Measurements from ENCODE around the gene ZNF532. TPM values are rescaled to one million over a fixed set of nuclear protein-coding genes. Genes with fewer than 3 reads are reported as not detected.

The ZNF532 gene
- total RNA-seq, 1 experiment from 2014 or later, result 258 TPM

DNA sequence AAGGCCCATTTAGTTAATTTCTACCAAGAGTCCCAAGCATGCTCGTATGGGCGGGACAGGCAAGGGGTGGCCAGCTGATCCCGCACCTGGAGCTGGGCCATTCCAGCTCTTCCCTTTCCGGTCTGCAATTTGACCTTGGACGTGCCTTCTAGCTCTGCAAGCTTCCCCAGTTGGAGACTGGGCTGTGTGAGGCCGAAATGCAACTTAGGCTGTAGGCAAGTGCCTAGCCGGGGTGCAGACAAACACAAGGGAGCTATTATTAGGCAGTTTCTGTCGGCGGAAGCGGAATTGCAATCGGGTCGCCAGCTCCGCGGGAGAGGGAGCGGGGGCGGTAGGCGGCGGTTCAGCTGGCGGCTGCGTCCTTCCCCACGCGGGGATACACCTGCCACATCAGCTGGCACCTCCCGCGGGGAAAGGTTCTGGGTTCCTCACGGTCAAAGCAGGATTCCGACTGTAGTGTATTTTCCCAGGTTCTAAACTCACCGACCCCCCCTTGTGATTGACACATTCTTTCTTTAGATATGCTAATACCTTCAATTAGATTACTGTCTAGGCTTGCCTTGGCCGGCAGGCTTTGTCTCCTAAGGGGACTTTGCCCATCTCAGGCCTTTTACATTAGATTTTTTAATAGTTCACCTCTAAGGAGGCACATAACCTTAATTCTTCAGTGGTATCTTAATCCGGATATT, 17.1 kb upstream of the ZNF532 start:
- Histone ChIP-seq H3K4me2 (ENCODE audit: insufficient read depth, insufficient read length, low read length) (peak overlapping the region; percentile 37), H3K9me3 (ENCODE audit: control insufficient read depth, low read depth, low read length) (no peaks in the 10 kb centered on the region), H2BK15ac (ENCODE audit: low read depth, low read length) (no peak overlapping the region), H3K9ac (ENCODE audit: extremely low read depth, insufficient read length, low read length) (peak overlapping the region; percentile 52), H2BK20ac (ENCODE audit: low read depth, low read length, poor library complexity, severe bottlenecking) (no peak overlapping the region), H3T11ph (ENCODE audit: low read length) (no peak overlapping the region), H2BK12ac (ENCODE audit: insufficient read length, low read depth, low read length) (no peak overlapping the region), H4K8ac (replicated peaks; ENCODE audit: insufficient read length, low read depth, low read length) (no peak overlapping the region), H3K14ac (ENCODE audit: insufficient read depth, low read length) (peak overlapping the region; percentile 53), H4K5ac (ENCODE audit: insufficient read length, low read depth, low read length) (peak overlapping the region; percentile 58), H2BK5ac (ENCODE audit: insufficient read length, low read length) (peak overlapping the region; percentile 76), H3K79me1 (ENCODE audit: insufficient read depth, low read depth, low read length, poor library complexity, severe bottlenecking) (no peaks in the 10 kb centered on the region), H3K79me2 (ENCODE audit: insufficient read depth, low read length) (no peaks in the 10 kb centered on the region), H3K27ac (ENCODE audit: insufficient read length, low read depth, low read length) (peak overlapping the region; percentile 98), H3K23me2 (ENCODE audit: insufficient read length, low read depth, low read length, poor library complexity, severe bottlenecking) (no peaks in the 10 kb centered on the region), H3K4ac (ENCODE audit: low read depth, low read length) (no peak overlapping the region; the same call in 1 of the 2 replicates), H2BK120ac (ENCODE audit: low read depth, low read length, poor library complexity, severe bottlenecking) (peak overlapping the region; percentile 39), H3K4me1 (ENCODE audit: insufficient read depth, low read length) (peaks cover 34% of the 10 kb centered on the region; the same call in 1 of the 2 replicates), H3K23ac (ENCODE audit: insufficient read length, low read depth, low read length) (no peak overlapping the region), H3K18ac (ENCODE audit: insufficient read length, low read depth, low read length) (peak overlapping the region; percentile 84), H4K91ac (ENCODE audit: insufficient read length, low read depth, low read length) (no peak overlapping the region), H2AFZ (ENCODE audit: low read length) (no peak overlapping the region), H3K27me3 (ENCODE audit: insufficient read depth, low read length) (no peaks in the 10 kb centered on the region), H2AK5ac (ENCODE audit: insufficient read length, low read length) (no peak overlapping the region), H3K56ac (ENCODE audit: insufficient read length, low read depth, low read length) (no peak overlapping the region), H4K20me1 (ENCODE audit: control insufficient read depth, insufficient read depth, insufficient read length) (no peaks in the 10 kb centered on the region)
- no peaks in the 10 kb centered on the region; a peak in 1 of 5 replicates for H3K9me3 Mint-ChIP-seq
- H3K36me3 Mint-ChIP-seq (ENCODE audit: insufficient read depth in 1 of 3, low read depth in 3 of 3), result peaks cover 0 to 7% (median 2%) of the 10 kb centered on the region in 3 experiments; a peak in 2 of 7 replicates
- H3K4me1 Mint-ChIP-seq, result peaks cover 80 to 89% of the 10 kb centered on the region in 2 experiments
- TF ChIP-seq CTCF (conservative IDR thresholded peaks at IDR 0.05), result no peak
- DNase-seq, result peak; percentile 98
- no CpG with 5 or more reads among the region's 29 CpGs for WGBS (ENCODE audit: extremely low coverage, insufficient read length, low lambda C conversion rate)
- peak overlapping the region; percentile 99 to 100 (median 100) for H3K27ac Mint-ChIP-seq
- H3K27me3 Mint-ChIP-seq (ENCODE audit: low read depth), result no peaks in the 10 kb centered on the region
- H3K4me3 Mint-ChIP-seq, result peak overlapping the region; percentile 42 to 57

All from H9 (cell line).